Smooth muscle cell of the umbilical artery (primary cell): Measurements from ENCODE around the gene DNAI1. TPM values are rescaled to one million over a fixed set of nuclear protein-coding genes. Genes with fewer than 3 reads are reported as not detected.

ENCODE experiments used
- total RNA-seq: library from RNA; depleted of rRNA; stranded (reverse); fragments of >200 nt; gene quantifications from 2 replicates; pipeline ENCODE4 v1.2.3, GENCODE V29; 2014

The DNAI1 gene
- not detected in 2 replicates for total RNA-seq

GRCh38 chr9:34458013-34458958 lies at the start of gene DNAI1, which contains the start of gene FAM219A:
Gene DNAI1 (plus strand): TSS chr9:34458805. CDS start chr9:34459006, 201 bp downstream.
Gene FAM219A (minus strand): TSS chr9:34458570. CDS start chr9:34458263, 307 bp downstream.

GRCh38 chr9:34522971-34523797 lies 64.6 kb downstream of the DNAI1 start, which contains the start of gene ENHO:
Gene ENHO (minus strand): TSS chr9:34522990. CDS start chr9:34521695, 1,295 bp downstream.

Other genes starting within 250 kb of the DNAI1 start
- gene KIF24, start 129.5 kb upstream of the DNAI1 start, total RNA-seq: 0.59 and 1.8 TPM in 2 replicates
- 14.3 and 39.2 TPM in 2 replicates for gene NUDT2, start 129.2 kb upstream of the DNAI1 start, total RNA-seq
- 0.89 and 1.6 TPM in 2 replicates for gene MYORG, start 81.9 kb upstream of the DNAI1 start, total RNA-seq
- gene FAM219A, start 235 bp upstream of the DNAI1 start, total RNA-seq: 11.6 and 20.6 TPM in 2 replicates
- not detected in 2 replicates for gene ENHO, start 64.2 kb downstream of the DNAI1 start, total RNA-seq
- not detected in 2 replicates for gene CNTFR, start 130.9 kb downstream of the DNAI1 start, total RNA-seq
- gene RPP25L, start 153.3 kb downstream of the DNAI1 start, total RNA-seq: 13.0 and 19.0 TPM in 2 replicates
- gene DCTN3, start 161.7 kb downstream of the DNAI1 start, total RNA-seq: 71.5 and 74.2 TPM in 2 replicates
- 0.18 TPM in 1 of 2 replicates, not detected in the other for gene ARID3C, start 170.3 kb downstream of the DNAI1 start, total RNA-seq
- 84.9 and 103 TPM in 2 replicates for gene SIGMAR1, start 179.0 kb downstream of the DNAI1 start, total RNA-seq
- gene GALT, start 187.9 kb downstream of the DNAI1 start, total RNA-seq: 19.7 and 30.9 TPM in 2 replicates
- 9.0 and 27.0 TPM in 2 replicates for gene IL11RA, start 193.4 kb downstream of the DNAI1 start, total RNA-seq
- 0.14 and 0.59 TPM in 2 replicates for gene CCL27, start 203.9 kb downstream of the DNAI1 start, total RNA-seq
- not detected in 2 replicates for gene CCL19, start 232.5 kb downstream of the DNAI1 start, total RNA-seq